KOPT-K1 (cell line): Measurements from ENCODE around the gene ZNF586.
"Not testable (repeated sequence)": the region's sequence is repeated elsewhere in the genome, so short reads cannot be mapped to it uniquely, and the experiment has no call there.

Source experiments
- H3K27ac ChIP-seq: fragments of 200-600 bp; sonication (generic); 2 replicates; pipeline ENCODE4 v1.5.1; 2016; ENCODE audit warnings: antibody characterized with exemption, mild to moderate bottlenecking, low read depth, low read length; ENCODE audit not compliant: poor library complexity, severe bottlenecking
- H3K36me3 ChIP-seq: fragments of 200-600 bp; sonication (generic); 2 replicates; pipeline ENCODE4 v1.5.1; 2017; ENCODE audit warnings: antibody characterized with exemption, mild to moderate bottlenecking, low read length, moderate library complexity; ENCODE audit not compliant: insufficient read depth
- H3K9me3 ChIP-seq: fragments of 200-600 bp; sonication (generic); 2 replicates; pipeline ENCODE4 v1.5.1; 2017; ENCODE audit warnings: antibody characterized with exemption, low read length, mild to moderate bottlenecking; ENCODE audit not compliant: insufficient read depth, poor library complexity, severe bottlenecking

Gene ZNF586

GRCh38 chr19:57776764-57777296 lies 7.4 kb downstream of the ZNF586 start:
- H3K27ac ChIP-seq = no peak overlapping the region
- H3K36me3 ChIP-seq = peaks cover 97% of the 10 kb centered on the region
- H3K9me3 ChIP-seq = peaks cover 19% of the 10 kb centered on the region

- Histone ChIP-seq H3K27ac (no peak overlapping the region), H3K36me3 (peaks cover 87% of the 10 kb centered on the region), H3K9me3 (peaks cover 19% of the 10 kb centered on the region)
These were observed 8.9 kb downstream of the ZNF586 start for GRCh38 chr19:57778336-57778735.

GRCh38 chr19:57779220-57779845 lies 9.9 kb downstream of the ZNF586 start:
- Histone ChIP-seq H3K27ac (no peak overlapping the region), H3K36me3 (peaks cover 86% of the 10 kb centered on the region), H3K9me3 (peaks cover 19% of the 10 kb centered on the region)

GRCh38 chr19:57786286-57786685 lies 16.8 kb downstream of the ZNF586 start:
- H3K36me3 ChIP-seq = peaks cover 74% of the 10 kb centered on the region
- no peaks in the 10 kb centered on the region for H3K9me3 ChIP-seq
- no peak overlapping the region for H3K27ac ChIP-seq

GRCh38 chr19:57786906-57787305 lies 17.4 kb downstream of the ZNF586 start:
- peaks cover 74% of the 10 kb centered on the region for H3K36me3 ChIP-seq
- H3K9me3 ChIP-seq = no peaks in the 10 kb centered on the region
- H3K27ac ChIP-seq = no peak overlapping the region

GRCh38 chr19:57788114-57788692 lies 18.7 kb downstream of the ZNF586 start:
- Histone ChIP-seq H3K27ac (no peak overlapping the region), H3K9me3 (no peaks in the 10 kb centered on the region), H3K36me3 (peaks cover 77% of the 10 kb centered on the region)

- H3K27ac ChIP-seq = no peak overlapping the region
- peaks cover 84% of the 10 kb centered on the region for H3K36me3 ChIP-seq
- H3K9me3 ChIP-seq = no peaks in the 10 kb centered on the region
These were observed 19.8 kb downstream of the ZNF586 start for GRCh38 chr19:57789288-57789687.

GRCh38 chr19:57796580-57796979 lies 27.1 kb downstream of the ZNF586 start:
- peaks cover 59% of the 10 kb centered on the region for H3K36me3 ChIP-seq
- H3K9me3 ChIP-seq, H3K27ac ChIP-seq: not testable (repeated sequence)

- Histone ChIP-seq H3K36me3 (peaks cover 53% of the 10 kb centered on the region), H3K9me3 (no peaks in the 10 kb centered on the region), H3K27ac (no peak overlapping the region)
These were observed 31.2 kb downstream of the ZNF586 start for GRCh38 chr19:57800696-57801095.

- Histone ChIP-seq H3K9me3 (no peaks in the 10 kb centered on the region), H3K36me3 (peaks cover 58% of the 10 kb centered on the region; the same call in 1 of the 2 replicates), H3K27ac (no peak overlapping the region)
These were observed 32.8 kb downstream of the ZNF586 start for GRCh38 chr19:57802269-57802668.

- H3K27ac ChIP-seq = no peak overlapping the region
- H3K36me3 ChIP-seq = peaks cover 68% of the 10 kb centered on the region
- H3K9me3 ChIP-seq = no peaks in the 10 kb centered on the region
These were observed 33.8 kb downstream of the ZNF586 start for GRCh38 chr19:57803265-57803593.

- no peak overlapping the region for H3K27ac ChIP-seq
These were observed 34.3 kb downstream of the ZNF586 start for GRCh38 chr19:57803594-57804325.

GRCh38 chr19:57807541-57807940 lies 38.1 kb downstream of the ZNF586 start:
- Histone ChIP-seq H3K36me3 (peaks cover 82% of the 10 kb centered on the region), H3K27ac (no peak overlapping the region), H3K9me3 (no peaks in the 10 kb centered on the region)

More at GRCh38 chr19:57803594-57804325, 34.3 kb downstream of the ZNF586 start:
- Histone ChIP-seq H3K36me3 (peaks cover 73% of the 10 kb centered on the region), H3K9me3 (no peaks in the 10 kb centered on the region)

GRCh38 chr19:57810410-57811295 lies 41.2 kb downstream of the ZNF586 start:
- not testable (repeated sequence) for H3K9me3 ChIP-seq, H3K27ac ChIP-seq
- H3K36me3 ChIP-seq = peaks cover 63% of the 10 kb centered on the region

GRCh38 chr19:57812226-57812625 lies 42.8 kb downstream of the ZNF586 start:
- no peaks in the 10 kb centered on the region for H3K9me3 ChIP-seq
- H3K36me3 ChIP-seq = peaks cover 47% of the 10 kb centered on the region
- no peak overlapping the region for H3K27ac ChIP-seq
